ENCODE results near the gene ACP2.

DNA sequence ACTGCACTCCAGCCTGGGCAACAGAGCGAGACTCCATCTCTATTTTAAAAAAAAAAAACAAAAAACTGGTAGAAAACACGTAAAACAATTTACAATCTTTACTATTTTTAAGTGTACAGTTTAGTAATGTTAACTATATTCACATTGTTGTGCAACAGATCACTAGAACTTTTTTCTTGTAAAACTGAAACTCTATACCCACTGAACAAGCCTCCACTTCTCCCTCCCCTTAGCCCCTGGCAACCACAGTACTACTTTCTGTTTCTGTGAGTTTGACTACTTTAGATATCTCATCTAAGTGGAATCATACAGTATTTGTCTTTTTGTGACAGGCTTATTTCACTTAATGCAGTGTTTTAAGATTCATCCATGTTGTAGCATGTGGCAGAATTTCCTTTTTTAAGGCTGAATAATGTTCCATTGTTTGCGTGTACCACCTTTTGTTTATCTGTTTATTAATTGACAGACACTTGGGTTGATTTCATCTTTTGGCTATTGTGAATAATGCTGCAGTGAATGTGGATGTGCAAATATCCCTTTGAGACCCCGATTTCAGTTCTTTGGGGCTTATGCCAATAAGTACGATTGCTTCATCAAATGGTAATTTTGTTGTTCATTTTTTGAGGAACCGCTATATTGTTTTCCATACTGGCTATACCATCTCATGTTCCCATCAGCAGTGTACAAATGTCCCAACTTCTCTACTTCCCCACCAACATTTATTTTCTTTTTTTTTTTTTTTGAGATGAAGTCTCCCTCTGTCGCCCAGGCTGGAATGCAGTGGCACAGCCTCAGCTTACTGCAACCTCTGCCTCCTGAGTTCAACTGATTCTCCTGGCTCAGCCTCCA lies 22.8 kb downstream of the ACP2 start:
- TF ChIP-seq, protein P1, sequence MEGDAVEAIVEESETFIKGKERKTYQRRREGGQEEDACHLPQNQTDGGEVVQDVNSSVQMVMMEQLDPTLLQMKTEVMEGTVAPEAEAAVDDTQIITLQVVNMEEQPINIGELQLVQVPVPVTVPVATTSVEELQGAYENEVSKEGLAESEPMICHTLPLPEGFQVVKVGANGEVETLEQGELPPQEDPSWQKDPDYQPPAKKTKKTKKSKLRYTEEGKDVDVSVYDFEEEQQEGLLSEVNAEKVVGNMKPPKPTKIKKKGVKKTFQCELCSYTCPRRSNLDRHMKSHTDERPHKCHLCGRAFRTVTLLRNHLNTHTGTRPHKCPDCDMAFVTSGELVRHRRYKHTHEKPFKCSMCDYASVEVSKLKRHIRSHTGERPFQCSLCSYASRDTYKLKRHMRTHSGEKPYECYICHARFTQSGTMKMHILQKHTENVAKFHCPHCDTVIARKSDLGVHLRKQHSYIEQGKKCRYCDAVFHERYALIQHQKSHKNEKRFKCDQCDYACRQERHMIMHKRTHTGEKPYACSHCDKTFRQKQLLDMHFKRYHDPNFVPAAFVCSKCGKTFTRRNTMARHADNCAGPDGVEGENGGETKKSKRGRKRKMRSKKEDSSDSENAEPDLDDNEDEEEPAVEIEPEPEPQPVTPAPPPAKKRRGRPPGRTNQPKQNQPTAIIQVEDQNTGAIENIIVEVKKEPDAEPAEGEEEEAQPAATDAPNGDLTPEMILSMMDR (IDR thresholded peaks at IDR 0.05): no peak
- TF ChIP-seq POLR2A (IDR thresholded peaks at IDR 0.05): no peak
- no peak for TF ChIP-seq POLR2AphosphoS5 (IDR thresholded peaks at IDR 0.05; ENCODE audit: insufficient read depth in 1 of 2, low read depth in 1 of 2)
